NCI-H524 (cell line): ENCODE results near the gene NBPF15.
"Not testable (repeated sequence)": the region's sequence is repeated elsewhere in the genome, so short reads cannot be mapped to it uniquely, and the experiment has no call there.

Experiments used
- DNase-seq, 2 experiments: peaks; one replicate each; lab custom pipeline; 2025; lab: John Stamatoyannopoulos, UW

NBPF15 gene, protein sequence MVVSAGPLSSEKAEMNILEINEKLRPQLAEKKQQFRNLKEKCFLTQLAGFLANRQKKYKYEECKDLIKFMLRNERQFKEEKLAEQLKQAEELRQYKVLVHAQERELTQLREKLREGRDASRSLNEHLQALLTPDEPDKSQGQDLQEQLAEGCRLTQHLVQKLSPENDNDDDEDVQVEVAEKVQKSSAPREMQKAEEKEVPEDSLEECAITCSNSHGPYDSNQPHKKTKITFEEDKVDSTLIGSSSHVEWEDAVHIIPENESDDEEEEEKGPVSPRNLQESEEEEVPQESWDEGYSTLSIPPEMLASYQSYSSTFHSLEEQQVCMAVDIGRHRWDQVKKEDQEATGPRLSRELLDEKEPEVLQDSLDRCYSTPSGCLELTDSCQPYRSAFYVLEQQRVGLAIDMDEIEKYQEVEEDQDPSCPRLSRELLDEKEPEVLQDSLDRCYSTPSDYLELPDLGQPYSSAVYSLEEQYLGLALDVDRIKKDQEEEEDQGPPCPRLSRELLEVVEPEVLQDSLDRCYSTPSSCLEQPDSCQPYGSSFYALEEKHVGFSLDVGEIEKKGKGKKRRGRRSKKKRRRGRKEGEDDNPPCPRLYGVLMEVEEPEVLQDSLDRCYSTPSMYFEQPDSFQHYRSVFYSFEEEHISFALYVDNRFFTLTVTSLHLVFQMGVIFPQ

DNA sequence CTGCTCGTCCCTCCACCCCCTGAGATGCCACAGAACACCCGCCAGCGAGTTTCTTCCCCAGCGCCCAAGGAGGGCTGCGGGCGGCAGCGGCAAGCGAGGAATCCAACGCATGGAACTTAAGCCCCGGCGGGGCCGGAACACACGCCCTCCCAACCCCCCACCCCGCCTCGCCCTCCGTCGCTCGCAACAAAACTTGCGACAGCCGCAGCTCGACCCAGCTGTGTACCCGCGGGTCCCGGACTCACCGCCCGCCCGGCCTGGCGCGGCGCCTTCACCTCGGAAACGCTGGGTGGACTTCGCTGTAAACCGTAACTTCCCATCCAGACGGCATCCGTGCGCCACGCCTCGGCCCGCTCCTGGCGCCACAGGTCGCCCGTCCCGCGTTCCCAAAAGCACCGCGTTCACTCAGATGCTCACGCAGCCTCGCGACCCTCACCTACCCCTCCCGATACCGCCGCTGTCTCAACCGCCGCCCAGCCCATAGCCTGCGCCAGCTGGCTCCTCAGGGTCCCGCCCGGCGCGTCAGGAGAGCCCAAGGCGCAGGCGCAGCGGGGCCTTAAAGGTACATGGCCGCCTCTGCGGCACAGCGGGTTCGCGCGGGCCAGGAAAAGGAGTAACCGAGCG, at the start of gene NBPF15:
Gene NBPF15, minus strand, starts transcription at position 534 of the 624 bp plus-strand sequence. CDS start 21,666 bp downstream, outside the sequence.
- DNase-seq = peak; percentile 4 to 63

DNA sequence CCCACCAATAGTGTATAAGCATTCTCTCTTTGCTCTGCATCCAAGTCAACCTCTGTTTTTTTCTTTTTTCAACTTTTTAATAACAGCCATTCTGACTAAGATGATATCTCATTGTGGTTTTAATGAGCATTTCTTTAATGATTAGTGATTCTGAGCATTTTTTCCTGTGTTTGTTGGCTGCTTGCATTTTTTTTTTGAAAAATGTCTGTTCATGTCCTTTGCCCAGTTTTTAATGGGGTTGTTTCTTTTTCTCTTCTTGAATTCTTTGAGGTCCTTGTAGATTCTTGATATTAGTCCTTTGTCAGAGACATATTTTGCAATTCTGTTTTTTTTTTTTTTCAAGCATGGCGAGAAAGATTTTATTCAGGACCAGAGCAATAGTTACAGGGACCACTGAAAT, 35.0 kb upstream of the NBPF15 start:
- not testable (repeated sequence) for DNase-seq

DNA sequence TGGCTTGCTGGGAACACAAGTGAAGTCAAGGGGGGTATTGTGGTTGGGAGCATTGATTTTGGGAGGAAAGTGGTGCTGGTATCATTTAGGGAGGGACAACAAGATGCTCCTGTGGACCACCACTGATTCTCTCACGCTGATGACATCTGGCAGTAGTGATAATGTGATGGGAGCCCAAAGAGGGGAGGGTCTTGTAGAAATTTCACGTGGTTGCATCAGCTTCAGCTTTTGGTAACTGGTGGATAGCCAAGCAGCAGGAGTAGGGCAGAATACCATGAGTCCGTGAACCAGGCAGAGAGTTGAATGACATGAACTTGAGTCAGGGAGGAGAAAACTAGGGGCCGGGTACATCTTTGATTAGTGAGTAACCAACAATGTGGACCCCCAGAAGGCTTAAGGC, 32.7 kb upstream of the NBPF15 start:
- DNase-seq = not testable (repeated sequence)

DNA sequence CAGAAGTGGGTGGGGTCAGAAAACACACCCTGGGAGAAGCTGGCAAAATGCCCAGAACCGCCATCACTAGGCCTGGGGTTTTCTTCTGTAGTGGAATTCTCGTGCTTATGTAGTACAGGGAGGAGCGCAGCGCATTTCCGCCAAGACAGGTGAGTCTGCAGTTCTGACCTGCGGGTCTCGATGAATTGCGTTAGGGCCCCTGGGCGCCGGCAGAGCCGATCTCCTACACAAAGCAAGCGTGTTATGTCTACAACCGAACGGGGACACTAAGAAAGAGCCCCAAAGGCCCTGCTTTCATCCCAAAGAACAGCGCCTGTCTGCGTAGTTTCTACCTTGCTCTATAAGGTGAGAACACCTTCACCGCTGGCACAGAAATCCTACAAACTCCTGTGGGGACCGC, 28.9 kb upstream of the NBPF15 start:
- DNase-seq = not testable (repeated sequence)

DNA sequence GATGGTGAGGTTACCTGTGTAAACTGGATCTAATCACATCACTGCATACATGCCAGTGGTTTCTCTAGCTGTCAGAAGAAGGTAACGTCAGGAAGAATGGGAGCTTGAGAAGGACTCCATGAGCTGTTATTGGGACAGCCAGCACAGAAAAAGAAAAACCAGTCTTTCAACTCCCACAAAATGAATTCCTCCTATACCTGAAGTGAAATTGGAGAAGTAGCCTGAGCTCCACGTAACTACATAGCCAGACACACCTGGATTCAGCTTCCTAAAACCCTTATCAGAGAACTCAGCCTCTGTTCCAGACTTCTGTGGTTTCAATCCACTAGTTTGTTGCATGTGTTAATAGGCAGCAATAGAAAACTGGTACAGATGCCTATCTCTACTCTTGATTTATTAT, 25.5 kb upstream of the NBPF15 start:
- DNase-seq = not testable (repeated sequence)

DNA sequence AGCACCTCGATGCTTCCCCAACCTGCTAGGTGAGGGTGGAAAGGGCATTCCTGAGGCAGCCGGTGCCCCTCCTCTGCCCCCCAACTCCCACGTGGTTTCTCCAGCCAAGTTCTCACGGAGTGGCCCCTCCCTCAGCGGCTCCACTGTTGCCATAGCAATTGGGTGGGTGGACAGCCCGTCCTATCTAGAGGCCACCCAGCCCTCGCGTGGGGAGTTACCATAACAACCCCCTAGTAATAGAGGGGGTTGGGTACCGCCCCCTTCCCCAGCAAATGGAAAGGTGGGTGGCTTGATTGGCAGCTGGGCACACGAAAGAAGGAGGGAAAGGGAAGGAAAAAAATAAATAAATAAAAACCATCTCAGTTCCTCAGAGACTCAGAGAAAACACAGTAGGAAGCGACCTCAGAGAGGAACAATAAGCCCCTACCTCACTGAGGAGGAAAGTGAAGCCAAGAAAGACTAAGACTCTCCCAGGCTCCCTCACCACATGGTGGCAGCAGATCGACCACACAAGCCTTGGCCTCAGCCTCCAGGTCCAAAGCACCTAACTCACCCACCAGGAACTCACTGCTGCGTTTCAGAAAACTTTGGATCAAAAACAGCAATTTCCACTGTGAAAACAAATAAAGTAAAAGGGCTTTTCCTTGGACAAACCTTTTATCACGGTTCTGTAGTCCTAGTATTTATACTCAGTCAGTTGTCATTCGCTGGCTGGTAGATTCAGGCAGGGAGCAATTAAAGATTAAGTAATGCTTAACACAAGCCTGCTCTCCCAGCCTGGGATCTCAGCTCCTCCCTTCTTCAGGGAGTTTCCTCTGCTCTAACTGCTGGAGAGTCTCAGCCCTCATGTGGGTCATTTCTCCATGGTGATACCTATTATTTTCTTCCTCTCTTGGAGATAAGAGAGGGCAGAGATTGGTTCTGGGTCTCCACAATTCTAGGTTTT, 23.9 kb upstream of the NBPF15 start:
- DNase-seq = not testable (repeated sequence)

DNA sequence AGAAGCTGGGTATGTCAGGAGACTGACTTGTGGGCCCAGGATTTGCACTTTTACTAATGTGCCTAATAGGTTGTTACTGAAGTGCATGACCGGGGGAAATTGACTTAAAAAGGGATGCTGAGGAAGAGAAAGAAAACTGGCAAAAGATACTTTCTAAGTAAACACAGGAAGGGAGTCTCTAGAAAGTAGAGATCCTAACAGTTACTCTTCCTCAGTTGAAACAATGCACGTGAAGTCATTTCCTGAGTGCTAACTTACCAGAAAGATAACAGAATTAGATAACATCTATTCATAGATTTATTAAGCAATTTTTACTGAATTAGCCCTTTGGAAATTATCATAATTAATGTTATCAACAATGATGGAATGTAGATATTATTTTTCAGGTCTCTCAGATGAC, 12.4 kb upstream of the NBPF15 start:
- DNase-seq = not testable (repeated sequence)

DNA sequence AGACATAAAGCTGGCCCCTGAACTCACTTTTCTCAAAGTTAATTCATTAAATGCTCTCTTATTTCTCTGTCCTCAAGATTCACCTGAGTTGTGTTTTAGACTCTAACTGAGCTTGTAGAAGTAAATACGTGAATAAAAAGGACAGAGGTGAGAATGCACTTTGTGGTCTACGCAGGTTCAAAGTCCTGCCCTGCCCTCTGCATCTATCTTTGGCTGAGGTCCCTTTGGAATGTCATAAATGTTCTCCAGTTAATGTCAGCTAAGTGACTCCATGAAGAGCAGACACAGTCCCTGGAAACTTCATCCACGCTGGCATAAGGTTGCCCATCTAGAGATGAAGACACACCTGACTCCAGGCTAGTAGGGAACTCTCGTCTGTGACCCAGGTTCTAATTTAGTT, 10.0 kb upstream of the NBPF15 start:
- DNase-seq = not testable (repeated sequence)

DNA sequence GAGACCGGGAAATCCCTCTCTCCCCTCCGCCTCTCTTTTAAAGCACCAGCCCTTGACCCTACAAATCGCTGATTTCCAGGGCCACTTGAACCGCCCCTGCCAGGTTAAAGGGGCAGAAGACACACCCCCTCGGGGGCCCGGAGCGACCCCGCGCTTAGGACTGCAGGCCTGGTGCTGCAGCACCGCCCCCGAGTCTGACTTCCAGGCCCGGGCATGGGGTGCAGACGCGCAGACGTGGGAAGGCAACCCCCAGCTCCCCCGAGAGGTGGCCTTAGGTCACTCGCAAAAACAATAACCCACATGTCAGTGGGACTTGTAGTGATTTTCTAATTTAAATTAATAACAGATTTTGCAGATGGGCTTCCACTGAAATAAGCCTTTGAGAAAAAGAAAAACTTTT, 309 bp upstream of the NBPF15 start:
- not testable (repeated sequence) for DNase-seq

DNA sequence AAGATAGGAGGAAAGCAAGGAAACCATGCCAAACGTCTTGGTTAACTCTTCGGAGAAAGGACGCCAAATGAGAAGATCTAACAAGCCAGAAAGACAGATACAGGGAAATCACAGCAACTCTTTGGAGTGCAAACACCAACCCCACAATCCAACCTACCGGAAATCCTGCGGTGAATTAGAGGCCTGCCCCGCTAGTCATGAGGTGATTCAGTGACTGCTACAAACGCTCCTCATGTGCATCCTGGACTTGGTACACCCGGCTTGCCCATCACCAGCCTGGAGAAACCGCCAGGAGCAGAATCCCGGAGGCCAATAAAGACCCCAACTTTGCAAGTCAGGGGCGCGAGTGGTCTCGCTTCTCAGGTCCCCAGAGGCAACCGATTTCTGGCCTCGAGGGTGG, 783 bp downstream of the NBPF15 start:
- DNase-seq = not testable (repeated sequence)

DNA sequence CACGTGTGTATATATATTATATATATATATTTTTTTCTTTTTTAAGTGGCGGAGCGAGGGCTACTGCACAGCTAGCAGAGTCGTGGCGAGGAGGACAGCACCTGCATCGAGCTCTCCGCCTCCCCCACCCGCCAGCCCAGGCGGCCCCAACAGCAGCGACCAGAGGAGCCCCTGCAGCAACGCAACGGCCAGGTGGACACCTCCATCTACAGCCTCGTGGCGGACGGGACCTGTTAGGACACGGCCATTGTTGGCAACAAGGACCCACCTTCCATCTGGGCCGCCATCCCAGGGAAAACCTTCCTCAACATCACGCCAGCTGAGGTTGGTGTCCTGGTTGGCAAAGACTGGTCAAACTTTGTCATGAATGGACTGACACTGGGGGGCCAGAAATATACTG, 19.1 kb downstream of the NBPF15 start:
- DNase-seq = not testable (repeated sequence)

DNA sequence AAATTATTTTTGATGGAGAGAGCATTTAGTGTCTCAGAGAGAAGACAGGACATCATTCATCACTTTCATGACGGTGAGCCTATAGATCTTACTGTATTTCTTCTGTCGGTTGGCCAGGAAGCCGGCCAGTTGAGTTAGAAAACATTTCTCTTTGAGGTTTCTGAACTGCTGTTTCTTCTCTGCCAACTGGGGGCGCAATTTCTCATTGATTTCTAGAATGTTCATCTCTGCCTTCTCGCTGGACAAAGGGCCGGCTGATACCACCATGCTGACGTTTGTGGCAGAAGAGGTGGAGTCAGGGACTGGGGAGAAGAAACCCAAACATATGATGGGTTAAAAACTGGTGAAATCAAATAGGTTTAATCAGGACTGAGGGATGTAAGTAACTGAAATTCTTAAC, 21.7 kb downstream of the NBPF15 start:
- DNase-seq = not testable (repeated sequence)

DNA sequence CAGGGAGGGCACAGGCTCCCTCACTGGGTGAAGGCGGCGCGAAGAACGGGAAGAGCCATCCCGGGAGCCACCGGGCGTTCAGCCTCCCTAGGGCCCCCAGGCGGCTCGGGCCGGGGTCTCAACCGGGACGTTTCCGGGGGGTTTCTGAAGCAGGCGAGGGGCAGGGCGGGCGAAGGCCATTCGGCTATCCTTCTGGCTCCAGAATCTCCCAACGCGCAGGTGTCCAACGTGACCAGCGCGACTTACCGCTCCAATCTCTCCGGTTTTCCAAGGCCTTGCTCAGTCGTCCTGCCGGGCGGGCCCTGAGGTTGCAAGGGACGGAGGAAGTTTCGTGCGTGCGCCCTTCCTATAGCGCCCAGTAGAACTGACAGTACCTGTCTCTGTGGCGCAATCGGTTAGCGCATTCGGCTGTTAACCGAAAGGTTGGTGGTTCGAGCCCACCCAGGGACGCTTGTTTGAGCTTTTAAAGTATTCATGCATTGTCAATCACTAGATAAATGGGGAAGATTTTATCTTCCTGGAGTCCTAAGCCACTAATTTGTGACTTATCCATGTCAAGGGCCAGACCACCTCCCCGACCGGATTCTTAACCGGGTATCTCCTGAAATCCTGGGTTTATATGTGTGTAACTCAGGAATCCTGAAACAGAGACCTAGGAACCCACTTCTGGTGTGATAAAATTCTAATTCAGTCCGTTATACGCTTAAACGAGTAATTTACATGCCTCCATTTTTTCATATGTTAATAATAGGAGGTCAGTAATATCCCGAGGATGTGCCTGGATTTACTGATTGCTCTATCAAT, 42.4 kb downstream of the NBPF15 start:
- DNase-seq = peak; percentile 18 to 68

DNA sequence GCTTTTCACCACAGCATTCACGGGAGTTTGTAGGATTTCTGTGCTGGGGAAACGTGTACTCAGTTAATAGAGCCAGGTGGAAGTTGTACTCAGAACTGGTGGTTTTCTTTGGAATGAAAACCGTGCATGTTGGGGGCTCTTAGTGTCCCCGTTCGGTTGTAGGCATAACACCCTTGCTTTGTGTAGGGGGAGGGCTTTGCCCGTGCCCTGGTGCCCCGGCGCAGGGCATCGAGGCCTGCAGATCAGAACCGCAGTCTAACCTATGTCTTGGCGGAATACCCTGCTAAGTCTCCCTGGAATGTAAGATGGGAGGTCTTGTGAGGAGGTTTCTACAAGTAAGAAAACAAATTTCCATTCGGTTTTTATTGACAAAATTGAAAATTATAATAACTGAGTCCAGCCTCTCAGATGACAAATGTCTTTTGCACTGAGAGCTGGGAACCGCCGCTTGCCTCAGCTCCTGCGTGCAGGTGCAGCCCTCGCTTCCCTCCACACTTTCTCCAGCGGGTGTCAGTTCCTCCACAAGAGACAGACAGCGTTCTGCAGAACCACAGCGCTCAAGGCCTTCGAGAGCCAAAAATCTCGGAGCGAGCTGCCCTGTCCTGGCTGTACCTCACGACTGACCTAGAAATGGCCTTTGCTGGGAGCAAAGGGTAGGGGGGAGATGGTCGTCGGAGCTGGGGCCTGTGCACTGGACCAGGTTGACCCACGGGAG, 47.9 kb downstream of the NBPF15 start:
- not testable (repeated sequence) for DNase-seq

DNA sequence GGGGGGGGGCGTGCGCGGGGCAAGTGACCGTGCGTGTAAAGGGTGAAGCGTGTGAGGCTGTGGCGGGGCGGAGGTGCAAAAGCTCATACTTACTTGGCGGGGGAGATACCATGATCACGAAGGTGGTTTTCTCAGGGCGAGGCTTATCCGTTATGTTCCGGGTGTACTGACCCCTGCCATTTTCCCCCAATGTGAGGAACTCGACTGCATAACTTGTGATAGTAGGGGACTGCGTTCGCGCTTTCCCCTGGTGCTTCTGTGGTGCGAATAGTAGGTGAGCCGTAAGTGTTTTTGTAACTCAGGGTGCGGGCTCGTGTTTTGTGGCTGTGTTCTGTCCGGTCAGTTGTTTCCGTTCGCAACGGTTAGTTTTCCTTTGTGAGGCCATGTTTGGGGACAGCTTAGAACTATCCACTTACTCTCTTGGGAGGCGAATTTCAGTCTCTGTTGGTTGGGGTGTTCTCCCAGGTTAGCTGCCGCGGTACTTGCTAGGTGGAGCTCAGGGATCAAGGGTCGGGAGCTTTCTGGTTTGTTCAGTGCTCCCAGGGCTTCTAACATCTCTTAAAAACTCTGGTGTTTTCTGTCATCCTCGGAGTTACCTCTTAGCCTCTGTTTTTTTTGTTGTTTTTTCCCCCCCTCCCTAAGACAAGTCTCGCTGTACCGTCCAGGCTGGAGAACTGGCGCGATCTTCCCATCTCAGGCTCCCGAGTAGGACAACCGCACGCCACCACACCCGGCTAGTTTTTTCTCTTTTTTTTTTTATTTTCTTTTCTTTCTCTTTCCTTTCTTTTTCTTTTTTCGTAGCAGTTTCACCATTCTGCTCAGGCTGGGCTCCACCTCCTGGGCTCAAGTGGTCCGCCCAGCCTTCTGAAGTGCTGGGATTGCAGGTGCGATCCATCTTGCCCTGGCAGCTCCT, 48.7 kb downstream of the NBPF15 start:
- DNase-seq = peak; percentile 89 to 93

DNA sequence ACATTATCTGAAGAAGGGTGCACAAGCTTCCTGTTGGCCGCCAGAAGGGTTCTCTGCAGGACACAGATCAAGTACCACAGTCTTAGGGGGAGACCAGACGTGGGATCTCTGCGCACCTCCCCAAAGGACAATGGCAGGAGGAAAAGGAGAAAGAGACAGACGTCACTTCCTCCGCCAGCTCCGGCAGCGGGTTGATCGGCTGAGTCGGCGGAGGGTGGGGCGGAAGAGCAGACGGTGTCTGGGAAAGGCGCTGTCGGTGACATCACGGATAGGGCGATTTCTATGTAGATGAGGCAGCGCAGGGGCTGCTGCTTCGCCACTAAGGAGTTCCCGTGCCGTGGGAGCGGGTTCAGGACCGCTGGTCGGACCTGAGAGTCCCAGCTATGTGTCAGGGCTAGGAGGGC, 49.4 kb downstream of the NBPF15 start:
- DNase-seq = peak; percentile 50 to 71

DNA sequence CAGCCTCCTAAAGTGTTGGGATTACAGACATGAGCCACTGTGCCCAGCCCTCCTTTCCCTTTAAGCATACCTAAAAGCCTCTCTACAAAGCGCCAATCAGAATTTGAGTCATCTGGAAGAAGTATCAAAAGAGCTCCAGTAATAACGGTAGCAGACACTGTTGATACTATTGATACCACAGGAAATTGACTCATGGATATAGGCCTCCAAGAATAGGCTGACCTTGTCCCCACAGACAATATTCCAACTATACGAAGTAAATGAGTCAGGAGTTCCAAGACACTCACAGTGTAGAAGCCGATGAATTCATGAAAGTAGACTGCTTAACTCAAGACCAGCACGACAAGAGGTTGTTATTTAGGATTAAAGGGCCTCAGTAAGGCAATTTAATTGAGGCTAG, 58.7 kb downstream of the NBPF15 start:
- DNase-seq = not testable (repeated sequence)

DNA sequence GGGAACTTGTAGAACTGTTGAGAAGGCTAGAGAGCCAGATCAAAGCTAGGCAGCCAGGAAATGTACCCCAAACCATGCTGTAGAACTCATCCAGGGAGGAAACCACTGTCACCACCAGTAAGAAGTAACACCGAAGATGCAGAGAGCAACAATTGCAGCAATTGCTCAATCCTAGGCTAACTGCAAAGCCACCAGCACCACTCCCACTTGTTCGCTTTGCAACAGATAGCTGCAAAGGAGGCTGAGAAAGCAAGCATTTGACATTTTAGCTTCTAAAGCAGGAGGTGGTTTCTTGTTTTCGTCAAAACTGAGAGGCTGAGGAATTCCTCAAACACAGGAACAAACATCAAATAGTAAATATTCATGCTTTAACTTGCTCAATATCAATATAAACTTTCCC, 89.8 kb downstream of the NBPF15 start:
- DNase-seq = not testable (repeated sequence)
